MM.1S (cell line): ENCODE data around the gene P2RY6.

Experiments
- DNase-seq: peaks from one replicate; pipeline ENCODE4 v3.0.0-alpha.2; 2015
- H2AFZ ChIP-seq: fragments of 300-600 bp; sonication (generic); 2 replicates; pipeline ENCODE4 v1.6.0; 2016; ENCODE audit warnings: antibody characterized with exemption, low read length
- H3F3A ChIP-seq: fragments of 300-600 bp; sonication (generic); 2 replicates; pipeline ENCODE4 v1.6.1; 2016; ENCODE audit warnings: mild to moderate bottlenecking, antibody characterized with exemption, low read length, moderate library complexity, mixed read lengths; ENCODE audit not compliant: insufficient read depth
- H3K27ac ChIP-seq: fragments of 300-600 bp; sonication (generic); 2 replicates; pipeline ENCODE4 v1.5.1; 2016; ENCODE audit warnings: mild to moderate bottlenecking, low read length
- H3K27me3 ChIP-seq: fragments of 300-600 bp; sonication (generic); replicated peaks from 2 replicates; pipeline ENCODE4 v1.6.0; 2016; ENCODE audit warnings: low read length; ENCODE audit not compliant: insufficient read depth
- H3K36me3 ChIP-seq: fragments of 300-600 bp; sonication (generic); replicated peaks from 2 replicates; pipeline ENCODE4 v1.6.1; 2016; ENCODE audit warnings: mild to moderate bottlenecking, low read length, mixed read lengths; ENCODE audit not compliant: insufficient read depth
- H3K4me1 ChIP-seq: fragments of 300-600 bp; sonication (generic); 2 replicates; pipeline ENCODE4 v1.6.1; 2016; ENCODE audit warnings: low read length, mixed read lengths
- H3K4me2 ChIP-seq: fragments of 300-600 bp; sonication (generic); 2 replicates; pipeline ENCODE4 v1.6.0; 2016; ENCODE audit warnings: low read depth, low read length
- H3K4me3 ChIP-seq: fragments of 300-600 bp; sonication (generic); 2 replicates; pipeline ENCODE4 v1.5.1; 2016; ENCODE audit warnings: low read length, mixed read lengths
- H3K79me2 ChIP-seq: fragments of 300-600 bp; sonication (generic); 2 replicates; pipeline ENCODE4 v1.6.1; 2016; ENCODE audit warnings: mixed run types, low read length, mixed read lengths
- H3K9ac ChIP-seq: fragments of 300-600 bp; sonication (generic); 2 replicates; pipeline ENCODE4 v1.6.1; 2016; ENCODE audit warnings: low read length, mixed read lengths
- H3K9me2 ChIP-seq: fragments of 300-600 bp; sonication (generic); replicated peaks from 2 replicates; pipeline ENCODE4 v1.6.1; 2016; ENCODE audit warnings: mild to moderate bottlenecking, low read length, mixed read lengths; ENCODE audit not compliant: insufficient read depth
- H3K9me3 ChIP-seq: fragments of 300-600 bp; sonication (generic); replicated peaks from 2 replicates; pipeline ENCODE4 v1.6.1; 2016; ENCODE audit warnings: mild to moderate bottlenecking, low read length, mixed read lengths; ENCODE audit not compliant: insufficient read depth
- H4K20me1 ChIP-seq: fragments of 300-600 bp; sonication (generic); 2 replicates; pipeline ENCODE4 v1.6.1; 2016; ENCODE audit warnings: mild to moderate bottlenecking, low read length, moderate library complexity, mixed read lengths; ENCODE audit not compliant: insufficient read depth
- EZH2 ChIP-seq: fragments of 300-600 bp; sonication (generic); optimal IDR thresholded peaks from 2 replicates; pipeline ENCODE3; 2017; ENCODE audit warnings: low read depth, mild to moderate bottlenecking, antibody characterized with exemption, low read length, mixed read lengths
- EZH2phosphoT487 ChIP-seq: fragments of 300-600 bp; sonication (generic); IDR thresholded peaks from 2 replicates; pipeline ENCODE4 v1.6.1; 2018; ENCODE audit warnings: antibody characterized with exemption, low read length
- TF ChIP-seq, protein P1 (sequence below): fragments of 300-600 bp; sonication (generic); IDR thresholded peaks from 2 replicates; pipeline ENCODE4 v1.5.1; 2016; ENCODE audit warnings: antibody characterized with exemption, low read length, mixed read lengths

The P2RY6 gene

DNA sequence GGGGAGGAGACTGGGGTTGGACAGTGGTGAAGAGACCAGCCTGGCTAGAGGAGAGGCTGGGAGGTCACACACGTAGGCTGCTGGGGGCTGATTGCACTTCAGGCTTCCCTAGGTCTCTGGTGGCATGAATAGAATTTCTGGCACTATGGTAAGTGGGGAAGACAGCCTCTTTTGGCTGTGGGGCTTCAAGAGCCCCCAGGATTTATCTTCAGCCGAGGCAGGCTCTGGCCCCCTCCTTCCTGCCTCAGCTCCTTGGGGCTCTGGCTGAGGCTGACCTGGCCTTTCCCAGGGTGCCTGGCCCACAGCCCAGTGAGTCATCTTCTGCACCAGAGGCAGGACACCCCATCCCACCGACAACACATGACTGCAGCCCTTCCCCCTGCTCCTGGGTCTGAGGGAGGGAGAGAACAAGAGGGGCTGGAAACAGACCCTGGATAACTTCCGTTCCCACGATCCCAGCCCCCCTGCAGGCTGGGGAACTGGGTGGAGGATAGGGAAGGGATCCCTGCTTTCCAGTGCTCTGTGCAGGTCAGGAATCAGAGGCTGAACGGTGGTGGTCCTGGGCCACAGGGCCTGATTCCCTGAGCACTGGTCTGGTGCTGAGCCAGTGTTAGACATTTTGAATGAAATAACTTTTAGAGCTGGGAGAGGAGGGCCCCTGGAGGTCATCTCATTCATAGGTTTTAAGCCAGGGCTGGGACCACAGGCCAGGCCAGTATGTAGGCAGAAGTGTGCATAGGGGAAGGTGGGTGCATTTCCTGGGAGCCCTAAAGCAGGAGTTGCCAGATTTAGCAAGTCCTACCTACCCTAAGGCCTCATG, 62.5 kb downstream of the P2RY6 start:
- Histone ChIP-seq H3K9me2 (no peaks in the 10 kb centered on the region), H3K4me1 (no peaks in the 10 kb centered on the region), H3K27me3 (no peaks in the 10 kb centered on the region), H3K4me3 (no peak overlapping the region), H3K36me3 (no peaks in the 10 kb centered on the region), H3F3A (no peaks in the 10 kb centered on the region), H3K27ac (no peak overlapping the region), H2AFZ (no peak overlapping the region), H3K79me2 (no peaks in the 10 kb centered on the region), H3K9me3 (no peaks in the 10 kb centered on the region), H4K20me1 (no peaks in the 10 kb centered on the region), H3K9ac (no peak overlapping the region), H3K4me2 (no peak overlapping the region)
- DNase-seq = no peak
- TF ChIP-seq, protein P1, sequence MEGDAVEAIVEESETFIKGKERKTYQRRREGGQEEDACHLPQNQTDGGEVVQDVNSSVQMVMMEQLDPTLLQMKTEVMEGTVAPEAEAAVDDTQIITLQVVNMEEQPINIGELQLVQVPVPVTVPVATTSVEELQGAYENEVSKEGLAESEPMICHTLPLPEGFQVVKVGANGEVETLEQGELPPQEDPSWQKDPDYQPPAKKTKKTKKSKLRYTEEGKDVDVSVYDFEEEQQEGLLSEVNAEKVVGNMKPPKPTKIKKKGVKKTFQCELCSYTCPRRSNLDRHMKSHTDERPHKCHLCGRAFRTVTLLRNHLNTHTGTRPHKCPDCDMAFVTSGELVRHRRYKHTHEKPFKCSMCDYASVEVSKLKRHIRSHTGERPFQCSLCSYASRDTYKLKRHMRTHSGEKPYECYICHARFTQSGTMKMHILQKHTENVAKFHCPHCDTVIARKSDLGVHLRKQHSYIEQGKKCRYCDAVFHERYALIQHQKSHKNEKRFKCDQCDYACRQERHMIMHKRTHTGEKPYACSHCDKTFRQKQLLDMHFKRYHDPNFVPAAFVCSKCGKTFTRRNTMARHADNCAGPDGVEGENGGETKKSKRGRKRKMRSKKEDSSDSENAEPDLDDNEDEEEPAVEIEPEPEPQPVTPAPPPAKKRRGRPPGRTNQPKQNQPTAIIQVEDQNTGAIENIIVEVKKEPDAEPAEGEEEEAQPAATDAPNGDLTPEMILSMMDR = no peak
- TF ChIP-seq EZH2phosphoT487 (no peak), EZH2 (no peak)

DNA sequence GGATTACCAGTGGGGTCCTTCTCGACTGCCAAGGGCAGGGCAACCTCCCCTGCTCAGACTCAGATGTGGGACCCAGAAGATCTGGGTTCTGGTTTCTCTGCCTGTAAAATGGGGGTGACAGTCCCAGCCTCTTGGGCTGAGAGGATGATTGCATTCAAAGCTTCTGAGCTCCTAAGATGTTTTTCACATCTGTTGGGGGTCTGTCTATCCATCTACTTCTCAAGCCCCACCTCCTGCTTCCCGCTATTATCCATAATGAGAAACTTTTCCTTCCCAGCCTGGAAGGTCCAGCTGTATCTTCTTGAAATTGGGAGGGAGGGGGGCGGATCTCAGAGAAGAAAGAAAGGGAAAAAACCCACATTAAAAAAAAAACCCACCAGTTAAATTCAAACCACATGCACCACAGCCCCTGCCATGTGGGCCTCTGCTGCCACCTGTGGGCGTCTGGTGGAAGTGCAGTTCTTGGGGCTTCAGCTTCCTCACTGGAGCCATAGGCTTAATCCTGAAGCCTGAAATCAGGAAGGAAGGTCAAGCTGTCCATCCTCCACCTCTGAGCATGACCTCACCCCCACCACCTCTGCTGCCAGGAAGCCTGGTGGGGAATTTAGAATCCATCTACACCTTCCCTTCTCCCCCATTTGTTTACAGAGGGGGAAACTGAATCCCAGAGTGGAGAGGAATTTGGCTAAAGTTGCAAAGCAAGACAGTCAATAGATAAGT, 63.2 kb downstream of the P2RY6 start:
- no peaks in the 10 kb centered on the region for H3F3A ChIP-seq
- no peaks in the 10 kb centered on the region for H3K4me1 ChIP-seq
- TF ChIP-seq, protein P1 = peak; percentile 98
- TF ChIP-seq EZH2phosphoT487 = no peak
- no peak for TF ChIP-seq EZH2
- DNase-seq = peak; percentile 68
- no peaks in the 10 kb centered on the region for H3K79me2 ChIP-seq
- H2AFZ ChIP-seq = no peak overlapping the region
- H3K9me2 ChIP-seq = no peaks in the 10 kb centered on the region
- H3K36me3 ChIP-seq = no peaks in the 10 kb centered on the region
- no peak overlapping the region for H3K27ac ChIP-seq
- no peak overlapping the region for H3K4me3 ChIP-seq
- H3K9ac ChIP-seq = no peak overlapping the region
- H3K4me2 ChIP-seq = no peak overlapping the region
- no peaks in the 10 kb centered on the region for H3K9me3 ChIP-seq
- H4K20me1 ChIP-seq = no peaks in the 10 kb centered on the region
- H3K27me3 ChIP-seq = no peaks in the 10 kb centered on the region

- H2AFZ ChIP-seq = no peak overlapping the region
- H3K4me2 ChIP-seq = no peak overlapping the region
- H3F3A ChIP-seq = no peaks in the 10 kb centered on the region
- H3K36me3 ChIP-seq = no peaks in the 10 kb centered on the region
- DNase-seq = no peak
- H4K20me1 ChIP-seq = no peaks in the 10 kb centered on the region
- H3K27ac ChIP-seq = no peak overlapping the region
- TF ChIP-seq, protein P1 = no peak
- no peak for TF ChIP-seq EZH2
- no peak for TF ChIP-seq EZH2phosphoT487
- no peaks in the 10 kb centered on the region for H3K9me2 ChIP-seq
- no peaks in the 10 kb centered on the region for H3K9me3 ChIP-seq
- no peaks in the 10 kb centered on the region for H3K4me1 ChIP-seq
- no peak overlapping the region for H3K4me3 ChIP-seq
- H3K9ac ChIP-seq = no peak overlapping the region
- no peaks in the 10 kb centered on the region for H3K79me2 ChIP-seq
- no peaks in the 10 kb centered on the region for H3K27me3 ChIP-seq
Measured at GRCh38 chr11:73337846-73338245, 65.7 kb downstream of the P2RY6 start.
